Measurements from ENCODE around the gene EGFR. TPM values are rescaled to one million over a fixed set of nuclear protein-coding genes. Genes with fewer than 3 reads are reported as not detected.
"Not testable (repeated sequence)": the region's sequence is repeated elsewhere in the genome, so short reads cannot be mapped to it uniquely, and the experiment has no call there.

Gene EGFR
- total RNA-seq, 4 donors from 2014 or later = 224 to 292 (median 233) TPM

DNA sequence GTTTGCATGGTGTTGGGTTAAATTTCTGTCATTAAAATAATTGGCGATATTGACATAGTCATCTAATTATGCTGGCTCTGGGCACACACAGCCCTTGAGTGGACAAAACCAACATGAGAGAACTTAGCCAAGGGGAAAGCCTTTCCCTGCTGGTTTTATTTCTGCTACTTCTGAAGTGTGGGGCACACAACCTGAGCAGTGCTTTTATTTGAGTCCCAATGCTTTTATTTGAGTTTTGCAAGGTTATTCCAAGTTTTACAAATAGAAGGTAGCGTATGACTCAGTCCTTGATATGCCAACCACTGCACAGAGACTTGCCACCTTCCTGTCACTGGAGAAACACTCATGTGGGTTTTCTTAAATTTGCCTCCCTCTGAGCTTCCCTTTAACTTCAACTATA, 145.7 kb downstream of the EGFR start:
- no peak overlapping the region for H3K4me3 ChIP-seq (ENCODE audit: low read depth, poor library complexity, severe bottlenecking)
- intact Hi-C loops (cut with DNase I; ENCODE audit: low total_unique reads) = no loop called here
- 89 to 93% methylated on average over 2 of the region's 2 CpGs for WGBS, 2 donors
- no peak for DNase-seq (ENCODE audit: low spot score in 2 of 2)
- TF ChIP-seq, protein P1, sequence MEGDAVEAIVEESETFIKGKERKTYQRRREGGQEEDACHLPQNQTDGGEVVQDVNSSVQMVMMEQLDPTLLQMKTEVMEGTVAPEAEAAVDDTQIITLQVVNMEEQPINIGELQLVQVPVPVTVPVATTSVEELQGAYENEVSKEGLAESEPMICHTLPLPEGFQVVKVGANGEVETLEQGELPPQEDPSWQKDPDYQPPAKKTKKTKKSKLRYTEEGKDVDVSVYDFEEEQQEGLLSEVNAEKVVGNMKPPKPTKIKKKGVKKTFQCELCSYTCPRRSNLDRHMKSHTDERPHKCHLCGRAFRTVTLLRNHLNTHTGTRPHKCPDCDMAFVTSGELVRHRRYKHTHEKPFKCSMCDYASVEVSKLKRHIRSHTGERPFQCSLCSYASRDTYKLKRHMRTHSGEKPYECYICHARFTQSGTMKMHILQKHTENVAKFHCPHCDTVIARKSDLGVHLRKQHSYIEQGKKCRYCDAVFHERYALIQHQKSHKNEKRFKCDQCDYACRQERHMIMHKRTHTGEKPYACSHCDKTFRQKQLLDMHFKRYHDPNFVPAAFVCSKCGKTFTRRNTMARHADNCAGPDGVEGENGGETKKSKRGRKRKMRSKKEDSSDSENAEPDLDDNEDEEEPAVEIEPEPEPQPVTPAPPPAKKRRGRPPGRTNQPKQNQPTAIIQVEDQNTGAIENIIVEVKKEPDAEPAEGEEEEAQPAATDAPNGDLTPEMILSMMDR (IDR thresholded peaks at IDR 0.05) = no peak
- no peak for TF ChIP-seq POLR2A (IDR thresholded peaks at IDR 0.05)

DNA sequence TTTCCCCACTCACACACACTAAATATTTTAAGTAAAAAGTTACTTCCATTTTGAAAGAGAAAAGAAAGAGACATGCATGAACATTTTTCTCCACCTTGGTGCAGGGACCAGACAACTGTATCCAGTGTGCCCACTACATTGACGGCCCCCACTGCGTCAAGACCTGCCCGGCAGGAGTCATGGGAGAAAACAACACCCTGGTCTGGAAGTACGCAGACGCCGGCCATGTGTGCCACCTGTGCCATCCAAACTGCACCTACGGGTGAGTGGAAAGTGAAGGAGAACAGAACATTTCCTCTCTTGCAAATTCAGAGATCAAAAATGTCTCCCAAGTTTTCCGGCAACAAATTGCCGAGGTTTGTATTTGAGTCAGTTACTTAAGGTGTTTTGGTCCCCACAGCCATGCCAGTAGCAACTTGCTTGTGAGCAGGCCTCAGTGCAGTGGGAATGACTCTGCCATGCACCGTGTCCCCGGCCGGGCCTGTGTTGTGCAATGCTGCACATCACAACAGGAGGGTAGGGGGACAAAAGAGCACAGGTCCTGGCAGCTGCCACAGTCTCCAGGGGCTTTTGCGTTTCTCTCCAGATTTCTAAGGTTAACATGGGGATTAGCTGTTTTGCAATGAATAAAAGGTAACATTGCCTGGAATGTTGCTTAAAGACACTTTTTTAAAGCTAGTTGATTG, 146.5 kb downstream of the EGFR start:
- DNase-seq (ENCODE audit: low spot score in 2 of 2) = peak in 1 of 2 donors; percentile 79
- 92 to 97% methylated on average over 13 of the region's 13 CpGs for WGBS, 2 donors
- TF ChIP-seq, protein P1 (IDR thresholded peaks at IDR 0.05) = no peak
- TF ChIP-seq POLR2A (IDR thresholded peaks at IDR 0.05) = no peak
- no peak overlapping the region for H3K4me3 ChIP-seq (ENCODE audit: low read depth, poor library complexity, severe bottlenecking)
- intact Hi-C loops (cut with DNase I; ENCODE audit: low total_unique reads) = no loop called here

DNA sequence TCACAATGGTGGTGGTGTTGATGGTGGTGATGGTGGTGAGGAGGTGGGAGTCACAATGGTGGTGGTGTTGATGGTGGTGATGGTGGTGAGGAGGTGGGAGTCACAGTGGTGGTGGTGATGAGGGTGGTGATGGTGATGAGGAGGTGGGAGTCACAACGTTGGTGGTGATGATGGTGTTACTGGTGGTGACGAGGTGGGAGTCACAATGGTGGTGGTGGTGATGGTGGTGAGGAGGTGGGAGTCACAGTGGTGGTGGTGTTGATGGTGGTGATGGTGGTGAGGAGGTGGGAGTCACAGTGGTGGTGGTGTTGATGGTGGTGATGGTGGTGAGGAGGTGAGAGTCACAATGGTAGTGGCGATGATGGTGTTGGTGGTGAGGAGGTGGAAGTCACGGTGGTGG, 148.5 kb downstream of the EGFR start:
- WGBS, 2 donors = 81 to 88% methylated on average over 4 of the region's 4 CpGs
- peak in 1 of 2 donors; percentile 82 for DNase-seq (ENCODE audit: low spot score in 2 of 2)
- H3K4me3 ChIP-seq (ENCODE audit: low read depth, poor library complexity, severe bottlenecking); intact Hi-C loops (cut with DNase I; ENCODE audit: low total_unique reads): not testable (repeated sequence)

DNA sequence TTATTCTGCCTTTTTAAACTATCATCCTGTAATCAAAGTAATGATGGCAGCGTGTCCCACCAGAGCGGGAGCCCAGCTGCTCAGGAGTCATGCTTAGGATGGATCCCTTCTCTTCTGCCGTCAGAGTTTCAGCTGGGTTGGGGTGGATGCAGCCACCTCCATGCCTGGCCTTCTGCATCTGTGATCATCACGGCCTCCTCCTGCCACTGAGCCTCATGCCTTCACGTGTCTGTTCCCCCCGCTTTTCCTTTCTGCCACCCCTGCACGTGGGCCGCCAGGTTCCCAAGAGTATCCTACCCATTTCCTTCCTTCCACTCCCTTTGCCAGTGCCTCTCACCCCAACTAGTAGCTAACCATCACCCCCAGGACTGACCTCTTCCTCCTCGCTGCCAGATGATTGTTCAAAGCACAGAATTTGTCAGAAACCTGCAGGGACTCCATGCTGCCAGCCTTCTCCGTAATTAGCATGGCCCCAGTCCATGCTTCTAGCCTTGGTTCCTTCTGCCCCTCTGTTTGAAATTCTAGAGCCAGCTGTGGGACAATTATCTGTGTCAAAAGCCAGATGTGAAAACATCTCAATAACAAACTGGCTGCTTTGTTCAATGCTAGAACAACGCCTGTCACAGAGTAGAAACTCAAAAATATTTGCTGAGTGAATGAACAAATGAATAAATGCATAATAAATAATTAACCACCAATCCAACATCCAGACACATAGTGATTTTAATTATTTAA, 151.7 kb downstream of the EGFR start:
- WGBS, 2 donors = 75 to 82% methylated on average over 11 of the region's 11 CpGs
- DNase-seq (ENCODE audit: low spot score in 2 of 2) = peak in 1 of 2 donors; percentile 76
- intact Hi-C loops (cut with DNase I; ENCODE audit: low total_unique reads) = no loop called here
- TF ChIP-seq, protein P1 (IDR thresholded peaks at IDR 0.05) = no peak
- TF ChIP-seq POLR2A (IDR thresholded peaks at IDR 0.05) = no peak
- no peak overlapping the region for H3K4me3 ChIP-seq (ENCODE audit: low read depth, poor library complexity, severe bottlenecking)

DNA sequence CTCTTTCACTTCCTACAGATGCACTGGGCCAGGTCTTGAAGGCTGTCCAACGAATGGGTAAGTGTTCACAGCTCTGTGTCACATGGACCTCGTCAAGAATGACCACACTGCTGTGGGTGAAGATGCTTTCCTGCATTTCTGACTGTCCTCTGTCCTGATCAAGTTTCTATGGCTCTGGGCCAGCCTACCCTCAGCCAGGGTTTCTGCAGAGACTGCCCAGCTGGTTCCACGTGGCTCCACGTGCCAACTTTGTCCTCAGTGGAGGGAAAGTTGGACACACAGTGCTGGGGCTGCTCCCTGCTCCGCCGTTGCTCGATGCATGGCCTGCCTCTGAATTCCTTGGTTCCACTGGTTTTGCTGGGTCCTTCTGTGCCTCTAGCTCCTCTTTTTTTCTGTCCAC, 152.3 kb downstream of the EGFR start:
- TF ChIP-seq POLR2A (IDR thresholded peaks at IDR 0.05) = no peak
- TF ChIP-seq, protein P1 (IDR thresholded peaks at IDR 0.05) = no peak
- peak in 1 of 2 donors; percentile 73 for DNase-seq (ENCODE audit: low spot score in 2 of 2)
- 78 to 80% methylated on average over 7 of the region's 7 CpGs for WGBS, 2 donors
- intact Hi-C loops (cut with DNase I; ENCODE audit: low total_unique reads) = no loop called here
- no peak overlapping the region for H3K4me3 ChIP-seq (ENCODE audit: low read depth, poor library complexity, severe bottlenecking)

DNA sequence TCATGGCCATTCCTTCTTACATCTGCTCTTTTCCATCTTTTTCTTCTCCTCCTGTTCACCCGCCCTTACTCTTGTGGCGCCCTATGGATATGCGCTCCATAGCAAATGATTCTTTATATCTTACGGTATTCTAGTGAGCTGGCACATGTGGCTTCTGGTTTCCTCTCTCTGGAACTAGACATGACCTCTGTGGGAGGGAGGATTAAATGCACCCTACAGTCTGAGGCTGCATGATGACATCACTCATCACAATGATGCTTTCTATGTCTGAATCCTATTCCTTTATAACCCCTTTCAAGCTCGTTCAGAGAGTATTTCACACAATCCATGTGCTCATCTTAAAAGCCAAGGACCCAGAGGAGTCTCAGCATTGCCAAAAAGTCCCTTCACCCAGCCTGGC, 153.3 kb downstream of the EGFR start:
- no peak for DNase-seq (ENCODE audit: low spot score in 2 of 2)
- no peak overlapping the region for H3K4me3 ChIP-seq (ENCODE audit: low read depth, poor library complexity, severe bottlenecking)
- intact Hi-C loops (cut with DNase I; ENCODE audit: low total_unique reads) = no loop called here
- 91 to 92% methylated on average over 5 of the region's 5 CpGs for WGBS, 2 donors
- TF ChIP-seq, protein P1 (IDR thresholded peaks at IDR 0.05) = no peak
- TF ChIP-seq POLR2A (IDR thresholded peaks at IDR 0.05) = no peak

All from lower leg skin (tissue), 4 donors.